Measurements from ENCODE around the gene FAM32A.

Gene FAM32A

DNA sequence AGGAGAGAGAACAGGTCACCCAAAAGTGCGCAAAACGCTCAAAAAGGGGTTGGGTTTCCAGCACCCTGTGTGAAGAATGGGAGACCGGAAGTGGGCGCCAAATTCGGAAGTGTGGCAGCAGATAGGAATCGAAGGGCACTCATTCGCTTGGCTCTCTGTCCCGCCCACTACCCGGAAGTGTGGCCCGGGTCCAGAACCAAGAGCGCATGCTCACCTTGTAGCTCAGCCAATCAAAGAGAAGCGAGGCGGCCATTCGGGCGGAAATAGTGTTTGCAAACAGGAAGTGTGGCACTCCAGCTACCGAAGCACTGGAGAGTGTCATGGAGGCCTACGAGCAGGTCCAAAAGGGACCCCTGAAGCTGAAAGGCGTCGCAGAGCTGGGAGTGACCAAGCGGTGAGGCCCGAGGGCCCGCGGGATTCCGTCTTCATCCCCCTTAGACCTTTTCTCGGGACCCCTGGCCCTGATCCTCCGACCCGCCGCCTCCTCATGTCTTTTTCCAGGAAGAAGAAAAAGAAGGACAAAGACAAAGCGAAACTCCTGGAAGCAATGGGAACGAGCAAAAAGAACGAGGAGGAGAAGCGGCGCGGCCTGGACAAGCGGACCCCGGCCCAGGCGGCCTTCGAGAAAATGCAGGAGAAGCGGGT lies at the start of gene FAM32A:
FAM32A (plus strand) TSS at position 288 of the 645 bp plus-strand sequence; CDS start at position 321, 33 bp downstream.
- DNase-seq: peak; percentile 97

DNA sequence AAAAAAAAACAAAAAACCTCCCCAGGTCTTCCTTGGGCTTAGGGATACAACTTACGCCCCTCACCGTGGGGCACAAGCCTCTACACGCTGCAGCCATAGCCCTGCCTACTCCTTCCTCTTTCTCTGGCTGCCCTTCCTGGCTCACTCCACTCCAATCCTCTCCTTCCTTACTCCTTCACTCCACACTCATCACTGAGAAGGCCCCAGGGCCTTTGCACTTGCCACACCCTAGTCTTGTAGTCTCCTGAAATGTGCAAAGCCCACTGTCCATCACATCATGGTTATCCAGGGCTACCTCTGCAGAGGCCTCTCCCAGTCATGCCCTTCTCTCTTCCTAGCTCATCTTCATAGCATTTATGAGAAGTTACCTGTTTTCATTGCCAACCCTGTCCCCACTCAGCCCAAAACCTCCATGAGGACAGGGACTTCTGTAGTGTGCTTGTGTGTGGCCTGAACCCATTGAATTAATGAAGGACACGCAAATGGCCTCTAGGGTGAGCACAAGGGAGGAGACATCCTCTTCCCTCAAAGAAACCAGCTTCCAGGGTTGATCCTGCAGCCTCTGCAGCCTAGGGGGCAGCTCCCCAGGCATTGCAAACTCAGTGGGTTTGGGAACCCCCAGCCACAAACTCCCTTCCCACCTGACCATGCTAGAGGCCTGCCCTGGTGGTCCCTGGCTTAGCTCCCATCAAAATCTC lies 49.6 kb upstream of the FAM32A start:
- DNase-seq: no peak

DNA sequence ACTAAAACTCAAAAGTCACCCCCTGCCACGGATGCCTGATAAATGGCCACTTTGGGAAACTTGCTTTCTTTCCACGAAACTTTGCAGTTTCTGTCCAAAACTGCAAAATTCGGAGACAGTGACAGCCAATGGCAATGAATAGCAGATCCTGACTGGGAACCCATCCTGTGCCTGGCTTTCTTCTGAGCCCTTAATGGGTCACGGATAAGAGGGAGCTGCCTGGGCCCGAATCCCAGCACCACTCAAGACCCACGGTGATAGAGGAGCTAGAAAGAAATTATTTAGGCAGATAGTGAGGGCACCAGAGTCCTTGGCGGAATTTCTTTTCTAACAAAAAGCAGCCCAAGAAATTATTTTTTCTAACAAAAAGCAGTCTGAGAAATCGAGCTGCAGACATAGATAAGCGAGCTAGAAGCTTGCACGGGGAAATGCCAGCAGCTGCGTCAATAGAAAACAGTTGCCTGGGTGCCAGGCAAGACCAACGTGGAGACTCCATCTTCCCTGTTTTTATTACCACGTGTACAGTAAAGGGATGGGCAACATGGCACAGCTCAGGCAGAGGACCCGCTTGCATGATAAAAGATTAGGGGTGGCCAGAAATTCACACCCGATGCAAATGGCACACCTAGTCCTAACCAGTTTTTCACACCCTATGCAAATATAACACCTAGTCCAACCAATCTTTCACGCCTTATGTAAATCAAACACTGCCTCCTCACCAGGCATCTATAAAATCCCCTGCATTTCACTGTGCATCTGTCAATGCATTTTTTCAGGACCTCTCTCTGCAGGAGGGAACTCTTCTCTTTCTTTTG lies 48.8 kb upstream of the FAM32A start:
- DNase-seq: no peak

DNA sequence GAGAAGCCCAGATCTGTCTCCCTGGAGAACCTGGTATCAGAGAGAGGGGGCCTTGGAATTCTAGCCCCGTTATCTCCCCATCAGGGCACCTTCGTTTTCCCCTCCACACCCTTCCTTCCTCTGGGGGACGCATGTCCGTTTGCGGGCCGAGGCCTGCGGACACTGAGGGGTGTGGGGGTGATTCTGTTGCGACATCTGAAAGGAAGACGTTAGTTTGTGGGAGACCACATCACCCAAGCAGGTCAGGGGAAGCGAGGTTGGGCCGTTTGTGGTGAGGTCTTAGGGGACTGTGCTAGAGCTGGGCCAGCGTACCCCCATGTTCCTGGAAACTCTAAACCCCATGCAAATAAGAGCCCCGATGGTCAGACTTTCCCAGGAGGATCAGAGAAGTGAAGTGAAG lies 45.5 kb upstream of the FAM32A start:
- no peak for DNase-seq

DNA sequence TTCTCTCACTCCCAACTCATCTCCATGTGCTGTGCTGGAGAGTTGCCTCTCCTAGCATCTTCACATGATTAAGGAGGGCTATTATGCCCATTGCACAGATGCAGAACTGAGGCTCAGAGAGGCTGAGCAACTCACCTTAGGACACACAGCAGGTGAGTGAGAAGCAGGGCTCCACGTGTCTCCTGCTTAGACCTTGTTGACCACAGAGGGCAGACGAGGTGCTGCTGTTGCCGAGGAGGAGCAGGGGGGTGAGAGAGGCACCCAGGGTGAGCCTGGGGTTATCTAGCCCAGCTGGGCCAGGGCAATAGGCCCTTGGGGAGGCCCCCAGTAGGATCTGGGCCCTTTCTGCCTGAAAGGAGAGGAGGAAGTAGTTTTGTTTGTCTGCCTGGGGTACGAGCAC lies 44.2 kb upstream of the FAM32A start:
- no peak for DNase-seq

DNA sequence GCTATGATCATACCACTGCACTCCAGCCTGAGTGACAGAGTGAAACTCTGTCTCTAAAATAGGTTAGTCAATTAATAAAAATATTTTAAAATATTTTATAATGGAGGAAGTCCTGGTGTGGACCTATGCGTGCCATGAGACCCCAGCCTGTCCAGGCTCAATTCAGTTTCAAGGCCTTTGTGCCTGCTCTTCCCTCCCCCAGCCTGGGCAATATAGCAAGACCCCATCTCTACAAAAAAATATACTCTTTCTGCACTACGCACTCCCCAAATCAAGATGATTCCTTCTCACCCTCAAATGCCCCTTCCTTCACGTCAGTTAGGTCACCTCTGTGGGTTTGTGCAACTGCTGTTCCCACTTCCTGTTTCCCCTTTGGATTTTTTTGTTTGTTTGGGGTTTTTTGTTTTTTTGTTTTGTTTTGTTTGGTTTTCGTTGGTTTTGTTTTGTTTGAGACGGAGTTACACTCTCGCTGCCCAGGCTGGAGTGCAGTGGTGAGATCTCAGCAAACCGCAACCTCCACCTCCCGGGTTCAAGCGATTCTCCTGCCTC lies 43.1 kb upstream of the FAM32A start:
- DNase-seq: no peak

DNA sequence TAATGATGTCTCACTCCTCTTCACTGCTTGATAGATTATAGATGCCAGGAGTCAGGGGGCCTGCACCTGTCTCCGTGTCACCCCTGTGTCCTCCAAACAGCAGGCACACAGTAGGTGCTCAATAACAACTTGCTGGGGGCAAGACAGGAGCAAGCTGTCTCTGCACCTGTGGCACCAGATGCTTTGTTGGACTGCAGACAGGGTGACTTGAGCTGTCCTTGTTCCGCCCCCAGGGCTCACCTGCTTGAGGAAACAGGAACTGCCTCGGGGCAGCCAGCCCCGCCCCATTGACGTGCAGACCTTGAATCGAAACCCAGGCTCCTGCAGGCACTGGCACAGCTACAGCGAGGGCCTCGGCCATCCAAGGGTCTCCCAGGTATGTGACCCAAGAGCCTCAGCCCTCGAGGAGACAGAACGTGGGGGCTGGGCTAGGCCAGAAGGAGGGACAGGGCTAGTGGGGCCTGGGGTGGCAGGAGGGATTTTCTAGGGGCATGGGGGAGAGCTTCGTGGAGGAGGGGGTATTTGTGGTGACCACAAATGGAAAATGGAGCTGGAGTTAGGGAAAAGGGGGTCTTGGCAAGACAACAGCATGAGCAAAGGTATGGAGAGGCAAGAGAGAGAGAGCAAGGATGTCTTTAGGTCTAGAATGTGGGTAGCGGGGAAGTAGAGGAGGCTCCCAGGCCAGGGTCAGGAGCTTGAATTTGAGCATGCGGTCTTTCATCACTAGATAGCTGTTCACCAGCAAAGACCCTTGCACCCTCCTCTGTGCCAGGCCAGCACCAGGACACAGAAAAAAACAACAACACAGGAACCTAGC lies 41.6 kb upstream of the FAM32A start, which contains the start of gene HSH2D:
HSH2D (plus strand) TSS at position 287 of the 817 bp plus-strand sequence. CDS start 5,066 bp downstream, outside the sequence.
- peak; percentile 73 for DNase-seq

DNA sequence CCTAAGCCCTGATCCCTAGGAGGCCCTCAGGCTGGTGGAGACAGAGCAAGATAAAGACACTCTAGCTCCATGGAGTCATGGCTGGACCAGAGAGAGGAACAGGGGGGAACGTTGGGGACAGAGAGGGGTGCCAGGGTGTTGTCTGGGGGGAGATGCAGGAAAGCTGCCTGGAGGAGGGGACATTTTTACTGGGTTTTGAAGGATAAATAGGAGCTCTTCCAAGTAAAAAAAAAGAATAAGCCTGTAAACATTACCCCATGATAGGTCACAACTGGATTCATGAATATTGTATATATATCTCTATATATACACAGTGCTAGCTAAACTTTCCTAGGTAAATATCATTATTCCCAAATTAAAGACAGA lies 41.0 kb upstream of the FAM32A start:
- no peak for DNase-seq

DNA sequence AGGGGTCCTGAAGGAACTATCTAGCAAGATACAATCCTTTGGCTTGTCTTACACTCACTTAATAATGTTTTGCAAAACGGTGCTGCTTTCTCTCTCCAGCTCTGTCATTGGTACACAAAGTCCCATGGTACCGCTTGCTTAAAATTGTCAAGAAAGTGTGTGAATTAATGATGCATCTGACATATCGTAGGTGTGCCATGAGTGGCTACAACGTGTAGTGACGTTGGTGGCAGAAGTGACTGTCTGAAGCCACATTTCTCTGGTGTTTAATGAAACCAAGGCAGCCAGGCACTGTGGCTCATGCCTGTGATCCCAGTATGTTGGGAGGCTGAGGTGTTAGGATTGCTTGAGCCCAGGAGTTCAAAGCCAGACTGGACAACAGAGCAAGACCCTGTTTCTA lies 39.1 kb upstream of the FAM32A start:
- no peak for DNase-seq

DNA sequence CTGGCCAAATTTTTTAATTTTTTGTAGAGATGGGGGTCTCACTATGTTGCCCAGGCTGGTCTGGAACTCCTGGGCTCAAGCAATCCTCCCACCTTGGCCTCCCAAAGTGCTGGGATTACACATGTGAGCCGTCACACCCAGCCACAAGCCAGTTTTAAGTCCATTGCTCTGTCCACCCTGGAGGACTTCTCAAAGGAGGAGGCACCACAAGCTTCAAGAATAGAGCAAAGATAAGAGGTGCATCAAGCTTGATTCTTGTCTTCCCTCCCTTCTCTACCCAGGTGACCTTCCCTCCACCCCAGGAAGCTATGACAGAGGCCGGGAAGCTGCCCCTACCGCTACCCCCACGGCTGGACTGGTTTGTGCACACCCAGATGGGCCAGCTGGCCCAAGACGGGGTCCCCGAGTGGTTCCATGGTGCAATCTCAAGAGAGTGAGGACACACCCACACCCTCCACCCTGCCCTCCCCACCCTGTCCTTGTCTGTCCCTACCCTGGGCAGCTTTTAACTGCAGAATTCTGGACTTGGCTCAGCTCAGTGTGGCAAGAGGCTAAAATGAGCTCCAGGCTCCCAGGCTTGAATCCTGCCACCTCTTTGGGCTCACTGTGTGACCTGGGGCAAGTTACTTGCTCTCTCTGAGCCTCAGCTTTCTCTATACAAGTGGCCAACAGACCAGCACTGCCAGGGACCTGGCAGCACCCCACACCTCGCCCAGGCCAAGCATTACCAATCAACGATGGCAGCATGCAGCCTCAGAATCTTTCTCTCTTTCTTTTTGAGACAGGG lies 36.6 kb upstream of the FAM32A start:
- no peak for DNase-seq

DNA sequence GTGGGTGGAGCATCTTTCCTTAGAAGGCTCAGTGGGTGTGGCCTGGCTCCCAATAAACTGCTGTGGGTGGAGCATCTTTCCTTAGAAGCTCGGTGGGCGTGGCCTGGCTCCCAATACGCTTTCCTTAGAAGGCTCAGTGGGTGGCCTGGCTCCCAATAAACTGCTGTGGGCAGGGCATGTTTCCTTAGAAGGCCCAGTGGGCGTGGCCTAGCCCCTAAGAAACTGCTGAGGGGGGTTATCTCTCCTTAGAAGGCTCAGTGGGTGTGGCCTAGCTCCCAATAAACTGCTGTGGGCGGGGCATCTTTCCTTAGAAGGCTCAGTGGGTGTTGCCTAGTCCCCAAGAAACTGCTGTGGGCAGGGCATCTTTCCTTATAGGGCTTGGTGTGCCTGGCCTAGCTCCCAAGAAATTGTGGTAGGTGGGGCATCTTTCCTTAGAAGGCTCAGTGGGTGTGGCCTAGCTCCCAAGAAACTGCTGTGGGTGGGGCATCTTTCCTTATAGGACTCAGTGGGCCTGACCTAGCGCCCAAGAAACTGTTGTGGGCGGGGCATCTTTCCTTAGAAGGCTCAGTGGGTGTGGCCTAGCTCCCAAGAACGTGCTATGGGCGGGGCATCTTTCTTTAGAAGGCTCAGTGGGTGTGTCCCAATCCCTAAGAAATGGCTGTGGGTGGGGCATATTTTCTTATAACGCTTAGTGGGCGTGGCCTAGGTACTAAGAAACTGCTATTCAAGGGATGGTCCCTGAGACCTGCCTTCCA lies 31.5 kb upstream of the FAM32A start:
- DNase-seq: no peak

DNA sequence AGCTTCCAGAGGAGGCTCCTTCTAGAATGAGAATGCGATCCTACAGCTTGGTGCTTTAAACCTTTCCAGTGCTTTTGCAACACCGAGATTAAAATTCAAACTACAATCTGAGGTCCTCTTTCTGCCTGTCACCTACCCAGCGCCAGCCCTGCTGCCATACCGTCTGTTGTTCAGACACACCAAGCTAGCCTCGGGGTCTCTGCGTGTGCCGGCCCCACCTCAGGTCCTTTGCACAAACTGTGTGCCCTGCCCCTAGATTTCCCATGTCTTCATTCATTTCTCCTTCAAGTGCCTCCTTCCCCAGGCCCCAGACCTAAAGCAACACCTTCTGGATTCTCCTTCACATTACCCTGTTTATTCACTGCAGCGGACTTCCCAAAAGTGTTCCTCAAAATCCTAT lies 30.7 kb upstream of the FAM32A start:
- DNase-seq: no peak

DNA sequence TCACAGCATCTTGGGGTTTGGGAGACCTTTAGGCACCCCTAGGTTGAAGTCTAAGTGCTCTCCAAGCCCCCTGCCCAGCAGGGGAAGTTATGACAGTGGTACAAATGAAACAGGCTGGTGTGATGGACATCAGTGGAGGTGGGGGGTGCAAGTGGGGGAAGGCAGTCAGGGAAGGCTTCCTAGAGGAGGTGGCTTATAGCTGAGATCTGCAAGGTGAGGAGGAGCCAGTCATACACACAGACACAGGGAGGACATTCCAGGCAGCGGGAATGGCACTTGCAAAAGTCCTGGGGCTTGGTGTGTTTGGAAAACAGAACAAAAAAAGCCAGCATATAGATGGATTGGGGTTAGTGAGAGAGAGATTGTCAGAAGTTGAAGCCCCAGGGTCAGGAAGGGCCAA lies 30.1 kb upstream of the FAM32A start:
- no peak for DNase-seq

DNA sequence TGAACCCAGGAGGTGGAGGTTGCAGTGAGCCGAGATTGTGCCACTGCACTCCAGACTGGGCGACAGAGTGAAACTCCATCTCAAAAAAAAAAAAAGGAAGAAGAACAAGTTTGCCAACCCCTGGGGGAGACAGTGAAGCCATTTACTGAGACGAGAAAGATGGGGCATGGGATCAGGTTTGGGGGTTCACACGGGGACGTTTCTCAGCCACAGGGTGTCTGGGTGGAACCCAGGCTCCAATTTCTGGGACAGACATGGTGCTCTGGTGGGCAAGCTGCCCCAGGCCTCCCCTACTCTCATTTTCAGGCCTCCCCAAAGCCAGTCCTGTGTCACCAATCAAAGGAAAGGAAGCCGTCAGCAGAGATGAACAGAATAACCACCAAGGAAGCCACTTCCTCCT lies 28.3 kb upstream of the FAM32A start:
- DNase-seq: no peak

DNA sequence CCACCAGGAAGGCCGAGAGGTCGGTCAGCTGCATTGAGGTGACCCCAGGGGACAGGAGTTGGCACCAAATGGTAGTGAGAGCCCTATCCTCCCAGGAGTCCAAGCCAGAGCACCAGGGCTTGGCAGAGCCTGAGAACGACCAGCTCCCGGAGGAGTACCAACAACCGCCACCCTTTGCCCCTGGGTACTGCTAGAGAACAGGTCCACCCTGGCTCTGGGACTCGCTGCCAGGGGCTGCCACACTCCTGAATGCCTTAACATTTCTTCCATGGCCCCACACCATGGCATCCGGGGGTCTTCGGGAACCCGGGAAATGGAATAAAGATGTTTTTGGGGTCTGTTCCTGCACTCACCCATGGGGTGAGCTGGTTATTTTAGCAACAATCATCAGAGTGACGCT lies 27.6 kb upstream of the FAM32A start:
- no peak for DNase-seq

DNA sequence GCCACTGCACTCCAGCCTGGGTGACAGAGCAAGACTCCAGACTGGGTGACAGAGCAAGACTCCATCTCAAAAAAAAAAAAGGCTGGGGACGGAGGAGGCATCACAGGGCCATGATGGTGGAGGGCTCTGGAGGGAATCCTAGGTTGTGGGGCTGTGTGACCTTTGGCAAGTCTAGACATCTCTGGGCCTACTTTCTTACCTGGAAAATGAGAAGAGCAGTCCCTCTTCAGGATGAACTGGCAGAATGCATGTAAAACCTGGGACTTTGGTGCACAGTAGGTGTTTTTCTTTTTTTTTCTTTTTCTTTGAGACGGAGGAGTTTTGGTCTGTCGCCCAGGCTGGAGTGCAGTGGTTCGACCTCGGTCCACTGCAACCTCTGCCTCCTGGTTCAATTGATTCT lies 25.6 kb upstream of the FAM32A start:
- no peak for DNase-seq

DNA sequence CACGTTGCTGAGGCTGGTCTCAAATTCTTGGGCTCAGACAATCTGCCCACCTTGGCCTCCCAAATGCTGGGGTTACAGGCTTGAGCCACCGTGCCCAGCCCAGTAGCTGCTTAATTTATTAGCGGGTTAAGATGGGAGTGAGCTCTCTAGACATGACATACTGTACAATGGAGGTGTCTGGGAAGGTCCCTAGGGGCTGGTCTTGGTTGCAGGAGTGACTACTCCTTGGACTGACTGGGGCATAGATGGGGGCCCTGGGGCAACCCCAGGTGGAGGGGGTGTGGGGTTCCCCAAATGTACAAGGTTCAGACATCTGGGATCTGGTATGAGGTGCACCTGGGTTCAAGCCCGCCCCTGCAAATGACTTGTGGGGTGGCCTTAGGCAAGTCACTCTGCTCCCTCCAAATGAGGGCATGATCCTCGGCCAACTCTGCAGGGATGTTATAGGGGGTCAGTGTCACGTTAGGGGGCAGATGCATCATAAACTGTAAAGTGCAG lies 24.7 kb upstream of the FAM32A start:
- peak; percentile 39 for DNase-seq

DNA sequence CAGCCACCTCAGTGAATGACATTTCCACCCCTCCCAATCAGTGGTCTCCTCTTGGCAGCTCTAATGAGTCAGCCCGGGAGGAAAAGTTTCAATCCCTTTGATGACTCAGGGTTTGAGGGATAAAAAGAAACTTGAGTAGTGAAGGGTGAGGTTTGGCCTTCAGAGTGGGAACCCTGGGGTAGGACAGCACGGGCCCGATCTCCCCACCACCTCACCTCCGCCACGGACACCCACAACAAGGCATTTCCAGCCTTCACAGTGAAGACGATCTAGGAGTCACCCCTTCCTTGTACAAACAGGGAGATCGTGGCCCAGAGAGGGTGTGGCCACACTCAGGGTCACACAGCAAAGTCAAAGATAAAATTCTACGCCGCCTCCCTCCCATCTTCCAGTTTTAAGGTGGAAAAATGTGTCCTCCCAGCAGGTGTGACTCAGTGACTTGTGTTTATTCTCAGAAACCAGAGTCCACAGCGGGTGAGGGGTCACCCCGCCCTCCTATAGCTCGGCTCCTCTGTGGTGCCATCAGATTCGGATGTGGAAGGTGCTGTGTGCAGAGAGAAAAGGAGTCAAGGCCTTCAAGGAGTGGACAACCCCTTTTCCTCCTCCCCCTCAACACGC lies 24.2 kb upstream of the FAM32A start:
- DNase-seq: peak; percentile 43

DNA sequence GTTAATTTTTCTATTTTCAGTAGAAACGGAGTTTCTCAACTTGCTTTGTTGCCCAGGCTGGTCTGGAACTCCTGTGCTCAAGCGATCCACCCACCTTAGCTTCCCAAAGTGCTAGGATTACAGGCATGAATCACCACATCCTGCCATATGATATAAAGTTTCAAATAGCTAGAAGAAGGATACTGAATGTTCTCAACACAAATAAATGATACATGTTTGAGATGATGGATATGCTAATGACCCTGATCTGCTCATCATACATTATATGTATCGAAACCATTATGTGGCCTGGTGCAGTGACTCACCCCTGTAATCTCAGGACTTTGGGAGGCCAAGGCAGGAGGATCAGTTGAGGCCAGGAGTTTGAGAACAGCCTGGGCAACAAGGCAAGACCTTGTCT lies 23.4 kb upstream of the FAM32A start:
- no peak for DNase-seq

DNA sequence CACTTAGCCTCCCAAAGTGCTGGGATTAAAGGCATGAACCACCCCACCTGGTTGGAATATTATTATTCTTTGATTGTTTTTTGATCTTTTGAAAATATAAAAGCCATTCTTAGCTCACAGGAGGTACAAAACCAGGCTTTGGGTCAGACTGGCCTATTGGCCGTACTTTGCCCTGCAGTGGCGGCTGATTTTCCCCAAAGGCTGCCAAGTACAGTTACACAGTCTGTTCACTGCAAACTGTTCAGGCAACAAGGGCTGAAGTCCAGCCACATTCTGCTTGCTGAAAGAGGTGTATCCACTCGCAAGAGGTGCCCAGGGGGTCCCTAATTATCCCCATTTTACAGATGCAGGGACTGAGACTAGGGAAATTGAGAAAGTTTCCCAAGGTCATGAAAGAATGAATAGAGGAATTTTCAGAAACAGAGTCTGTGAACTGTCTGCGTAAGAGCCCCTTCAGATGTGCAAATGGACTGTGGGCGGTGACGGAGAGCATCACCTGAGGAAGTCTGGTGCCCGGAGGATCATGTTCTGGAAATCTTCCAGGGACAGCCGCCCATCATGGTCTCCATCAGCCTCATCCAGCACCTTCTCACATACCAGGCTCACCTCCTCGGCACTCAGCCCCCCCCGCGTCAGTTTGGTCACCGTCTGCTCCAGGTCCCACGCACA lies 20.9 kb upstream of the FAM32A start:
- DNase-seq: no peak

Data from activated CD4-positive, CD25-positive, alpha-beta regulatory T cell treated with anti-CD3 and anti-CD28 coated beads, Interleukin-2, amount 50 U/mL, for 72 hours (primary cell).